Keratinocyte (primary cell): Measurements from ENCODE around the gene STRN. TPM values are rescaled to one million over a fixed set of nuclear protein-coding genes. Genes with fewer than 3 reads are reported as not detected.

ENCODE experiments used
- DNase-seq: peaks from one replicate; pipeline ENCODE4 v3.0.0-alpha.2; 2011; ENCODE audit warnings: low read depth, missing footprints, low spot score
- FAIRE-seq: peaks from 2 replicates; lab custom pipeline; 2011; peaks lifted over from hg19 to GRCh38; lab: Jason Lieb, UNC
- H2AFZ ChIP-seq: 2 replicates; pipeline ENCODE4 v1.6.0; 2012; ENCODE audit warnings: low read length, control low read depth, inconsistent platforms; ENCODE audit not compliant: control insufficient read depth
- H3K27ac ChIP-seq: 2 replicates; pipeline ENCODE4 v1.5.1; 2011; ENCODE audit warnings: low read length; ENCODE audit not compliant: control insufficient read depth, insufficient read depth
- H3K27me3 ChIP-seq: 3 replicates; pipeline ENCODE4 v1.6.0; 2011; ENCODE audit warnings: low read length; ENCODE audit not compliant: control insufficient read depth, insufficient read depth; ENCODE audit errors: extremely low read depth
- H3K36me3 ChIP-seq, 2 experiments: 2 replicates in 1 of 2; 3 replicates in 1 of 2; pipeline ENCODE4 v1.5.1; 2011; ENCODE audit warnings: low read length in 2 of 2, mild to moderate bottlenecking in 1 of 2; ENCODE audit not compliant: control insufficient read depth in 2 of 2, insufficient read depth in 2 of 2; ENCODE audit errors: extremely low read depth in 1 of 2
- H3K4me1 ChIP-seq: 3 replicates; pipeline ENCODE4 v1.5.1; 2011; ENCODE audit warnings: low read length; ENCODE audit not compliant: control insufficient read depth, insufficient read depth; ENCODE audit errors: extremely low read depth
- H3K4me2 ChIP-seq: 3 replicates; pipeline ENCODE4 v1.6.0; 2011; ENCODE audit warnings: low read depth, low read length; ENCODE audit not compliant: control insufficient read depth, insufficient read depth; ENCODE audit errors: extremely low read depth
- H3K4me3 ChIP-seq, 3 experiments: fragments of 200-600 bp in 1 of 3; sonication (generic) in 1 of 3; 2 replicates in 2 of 3; 3 replicates in 1 of 3; pipeline ENCODE4 v1.5.1; 2011 to 2016; ENCODE audit warnings: low read length in 3 of 3, mild to moderate bottlenecking in 3 of 3, control low read depth in 2 of 3, inconsistent platforms in 1 of 3, low read depth in 1 of 3, mixed read lengths in 1 of 3, mixed run types in 1 of 3, moderate library complexity in 1 of 3; ENCODE audit not compliant: control insufficient read depth in 2 of 3, insufficient read depth in 2 of 3; ENCODE audit errors: extremely low read depth in 1 of 3
- H3K79me2 ChIP-seq: 2 replicates; pipeline ENCODE4 v1.6.0; 2012; ENCODE audit warnings: low read length; ENCODE audit not compliant: control insufficient read depth, insufficient read depth
- H3K9ac ChIP-seq: 3 replicates; pipeline ENCODE4 v1.6.0; 2011; ENCODE audit warnings: low read length; ENCODE audit not compliant: control insufficient read depth, insufficient read depth; ENCODE audit errors: extremely low read depth
- H3K9me1 ChIP-seq: 3 replicates; pipeline ENCODE4 v1.6.0; 2011; ENCODE audit warnings: low read length; ENCODE audit not compliant: control insufficient read depth, insufficient read depth; ENCODE audit errors: extremely low read depth
- H3K9me3 ChIP-seq: 2 replicates; pipeline ENCODE4 v1.5.1; 2012; ENCODE audit warnings: low read depth, low read length; ENCODE audit not compliant: control insufficient read depth
- H4K20me1 ChIP-seq: 3 replicates; pipeline ENCODE4 v1.6.0; 2011; ENCODE audit warnings: low read length; ENCODE audit not compliant: control insufficient read depth, insufficient read depth; ENCODE audit errors: extremely low read depth
- EZH2 ChIP-seq: IDR thresholded peaks from one replicate; pipeline ENCODE4 v1.6.1; 2012; ENCODE audit warnings: inconsistent platforms, mild to moderate bottlenecking, low read length, moderate library complexity
- dilution Hi-C: fragments of 300-500 bp; cut with MboI; formaldehyde crosslinking; loops from one replicate; pipeline ENCODE4 v1.7.0; 2020; ENCODE audit warnings: low sequenced_read_pairs; ENCODE audit not compliant: extremely low pct_ligation_motif_present
- polyA plus RNA-seq, 5 experiments: library from polyadenylated mRNA; depleted of rRNA in 3 of 5; stranded (reverse) in 3 of 5; stranded (forward) in 1 of 5; unstranded in 1 of 5; fragments of >200 nt; gene quantifications; 1 replicate in 1 of 5; 2 replicates in 3 of 5; 3 replicates in 1 of 5; pipeline versions ENCODE4 v1.2.1 to v1.2.3, GENCODE V29; 2011 to 2012; ENCODE audit warnings: missing spikeins in 2 of 5, low read depth in 1 of 5, low replicate concordance in 1 of 5
- TF ChIP-seq, protein P1 (sequence below), 3 experiments: IDR thresholded peaks in 1 of 3; conservative IDR thresholded peaks in 1 of 3; optimal IDR thresholded peaks in 1 of 3; 2 replicates in 2 of 3; 3 replicates in 1 of 3; pipeline versions ENCODE3 to v1.5.1; 2011; ENCODE audit warnings: low read length in 3 of 3, mild to moderate bottlenecking in 3 of 3, moderate library complexity in 2 of 3, control low read depth in 1 of 3, inconsistent platforms in 1 of 3; ENCODE audit not compliant: insufficient read depth in 2 of 3; ENCODE audit errors: extremely low read depth in 1 of 3

Gene STRN
- polyA plus RNA-seq, 1 donor (not counting 4 experiments of a cell fraction or from before 2014, with no cell fraction given), result 29.3 TPM

GRCh38 chr2:36912695-36913094 is 53.6 kb downstream of the STRN start:
- Histone ChIP-seq H3K27ac (no peak overlapping the region), H3K4me3 (no peak overlapping the region), H3K9me3 (no peaks in the 10 kb centered on the region), H3K4me1 (peaks cover 9% of the 10 kb centered on the region), H2AFZ (no peak overlapping the region), H3K79me2 (peaks cover 7% of the 10 kb centered on the region), H3K9ac (no peak overlapping the region), H4K20me1 (no peaks in the 10 kb centered on the region), H3K9me1 (no peaks in the 10 kb centered on the region), H3K27me3 (no peaks in the 10 kb centered on the region), H3K36me3 (peaks cover 0 to 1% of the 10 kb centered on the region in 2 experiments), H3K4me2 (no peak overlapping the region)
- DNase-seq (no peak), FAIRE-seq (no peak)
- TF ChIP-seq EZH2, result no peak
- TF ChIP-seq, protein P1, sequence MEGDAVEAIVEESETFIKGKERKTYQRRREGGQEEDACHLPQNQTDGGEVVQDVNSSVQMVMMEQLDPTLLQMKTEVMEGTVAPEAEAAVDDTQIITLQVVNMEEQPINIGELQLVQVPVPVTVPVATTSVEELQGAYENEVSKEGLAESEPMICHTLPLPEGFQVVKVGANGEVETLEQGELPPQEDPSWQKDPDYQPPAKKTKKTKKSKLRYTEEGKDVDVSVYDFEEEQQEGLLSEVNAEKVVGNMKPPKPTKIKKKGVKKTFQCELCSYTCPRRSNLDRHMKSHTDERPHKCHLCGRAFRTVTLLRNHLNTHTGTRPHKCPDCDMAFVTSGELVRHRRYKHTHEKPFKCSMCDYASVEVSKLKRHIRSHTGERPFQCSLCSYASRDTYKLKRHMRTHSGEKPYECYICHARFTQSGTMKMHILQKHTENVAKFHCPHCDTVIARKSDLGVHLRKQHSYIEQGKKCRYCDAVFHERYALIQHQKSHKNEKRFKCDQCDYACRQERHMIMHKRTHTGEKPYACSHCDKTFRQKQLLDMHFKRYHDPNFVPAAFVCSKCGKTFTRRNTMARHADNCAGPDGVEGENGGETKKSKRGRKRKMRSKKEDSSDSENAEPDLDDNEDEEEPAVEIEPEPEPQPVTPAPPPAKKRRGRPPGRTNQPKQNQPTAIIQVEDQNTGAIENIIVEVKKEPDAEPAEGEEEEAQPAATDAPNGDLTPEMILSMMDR (optimal IDR thresholded peaks at IDR 0.05 in 1 of 3, IDR thresholded peaks at IDR 0.05 in 1 of 3, conservative IDR thresholded peaks at IDR 0.05 in 1 of 3; ENCODE audit: extremely low read depth in 1 of 3, insufficient read depth in 2 of 3, low read length in 3 of 3), result no peak
- dilution Hi-C loops, result no loop called here

DNA sequence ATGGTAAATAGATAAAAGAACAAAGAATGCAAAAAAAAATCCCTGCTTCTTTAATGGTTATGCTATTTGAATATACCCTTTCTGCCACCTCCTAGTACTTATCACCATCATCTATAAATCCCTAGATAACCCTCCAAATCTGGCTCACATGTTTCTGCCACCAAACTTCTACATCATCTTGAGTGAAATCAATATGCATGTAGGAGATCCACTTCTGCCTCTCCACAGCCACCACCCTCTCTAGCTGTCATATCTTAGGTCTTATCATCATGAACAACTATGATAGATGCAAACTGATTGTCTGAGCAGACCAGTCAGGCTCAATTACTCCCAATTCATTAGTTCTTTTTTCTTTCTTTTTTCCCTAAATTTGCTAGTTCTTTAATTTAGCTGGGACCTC is 55.3 kb downstream of the STRN start:
- H3K27ac ChIP-seq, result no peak overlapping the region
- no peak overlapping the region for H3K9ac ChIP-seq
- no peaks in the 10 kb centered on the region for H3K27me3 ChIP-seq
- no peak for FAIRE-seq
- peaks cover 9% of the 10 kb centered on the region for H3K4me1 ChIP-seq
- no peaks in the 10 kb centered on the region for H4K20me1 ChIP-seq
- H3K9me3 ChIP-seq, result no peaks in the 10 kb centered on the region
- no peaks in the 10 kb centered on the region for H3K9me1 ChIP-seq
- H3K36me3 ChIP-seq, result peaks cover 0 to 1% of the 10 kb centered on the region in 2 experiments
- H3K4me2 ChIP-seq, result no peak overlapping the region
- TF ChIP-seq, protein P1 (optimal IDR thresholded peaks at IDR 0.05 in 1 of 3, IDR thresholded peaks at IDR 0.05 in 1 of 3, conservative IDR thresholded peaks at IDR 0.05 in 1 of 3; ENCODE audit: extremely low read depth in 1 of 3, insufficient read depth in 2 of 3, low read length in 3 of 3), result no peak
- no peak for TF ChIP-seq EZH2
- no peak for DNase-seq
- no peak overlapping the region for H3K4me3 ChIP-seq
- H3K79me2 ChIP-seq, result peaks cover 7% of the 10 kb centered on the region
- dilution Hi-C loops, result no loop called here
- no peak overlapping the region for H2AFZ ChIP-seq
